ENCODE measurements around the gene ADGRE3. TPM values are rescaled to one million over a fixed set of nuclear protein-coding genes. Genes with fewer than 3 reads are reported as not detected.

Gene ADGRE3
- total RNA-seq, 1 donor from 2014 or later: not detected

GRCh38 chr19:14672188-14672872 lies 2.3 kb downstream of the ADGRE3 start:
- peaks cover 6% of the 10 kb centered on the region for H3K9me3 Mint-ChIP-seq (ENCODE audit: unreplicated experiment)
- TF ChIP-seq, protein P1, sequence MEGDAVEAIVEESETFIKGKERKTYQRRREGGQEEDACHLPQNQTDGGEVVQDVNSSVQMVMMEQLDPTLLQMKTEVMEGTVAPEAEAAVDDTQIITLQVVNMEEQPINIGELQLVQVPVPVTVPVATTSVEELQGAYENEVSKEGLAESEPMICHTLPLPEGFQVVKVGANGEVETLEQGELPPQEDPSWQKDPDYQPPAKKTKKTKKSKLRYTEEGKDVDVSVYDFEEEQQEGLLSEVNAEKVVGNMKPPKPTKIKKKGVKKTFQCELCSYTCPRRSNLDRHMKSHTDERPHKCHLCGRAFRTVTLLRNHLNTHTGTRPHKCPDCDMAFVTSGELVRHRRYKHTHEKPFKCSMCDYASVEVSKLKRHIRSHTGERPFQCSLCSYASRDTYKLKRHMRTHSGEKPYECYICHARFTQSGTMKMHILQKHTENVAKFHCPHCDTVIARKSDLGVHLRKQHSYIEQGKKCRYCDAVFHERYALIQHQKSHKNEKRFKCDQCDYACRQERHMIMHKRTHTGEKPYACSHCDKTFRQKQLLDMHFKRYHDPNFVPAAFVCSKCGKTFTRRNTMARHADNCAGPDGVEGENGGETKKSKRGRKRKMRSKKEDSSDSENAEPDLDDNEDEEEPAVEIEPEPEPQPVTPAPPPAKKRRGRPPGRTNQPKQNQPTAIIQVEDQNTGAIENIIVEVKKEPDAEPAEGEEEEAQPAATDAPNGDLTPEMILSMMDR (IDR thresholded peaks at IDR 0.05; ENCODE audit: unreplicated experiment): no peak
- H3K4me1 Mint-ChIP-seq (ENCODE audit: unreplicated experiment): no peaks in the 10 kb centered on the region
- no peak overlapping the region for H3K4me3 Mint-ChIP-seq (ENCODE audit: unreplicated experiment)
- no peak overlapping the region for H3K27ac Mint-ChIP-seq (ENCODE audit: unreplicated experiment)
- peaks cover under 1% of the 10 kb centered on the region for H3K27me3 Mint-ChIP-seq (ENCODE audit: unreplicated experiment)
- DNase-seq (ENCODE audit: low spot score): no peak
- H3K36me3 Mint-ChIP-seq (ENCODE audit: low read depth, unreplicated experiment): no peaks in the 10 kb centered on the region

GRCh38 chr19:14670408-14670807 lies 4.2 kb downstream of the ADGRE3 start:
- Mint-ChIP-seq H3K4me1 (ENCODE audit: unreplicated experiment) (no peaks in the 10 kb centered on the region), H3K9me3 (ENCODE audit: unreplicated experiment) (peaks cover 13% of the 10 kb centered on the region), H3K27ac (ENCODE audit: unreplicated experiment) (no peak overlapping the region), H3K36me3 (ENCODE audit: low read depth, unreplicated experiment) (no peaks in the 10 kb centered on the region), H3K27me3 (ENCODE audit: unreplicated experiment) (peaks cover 2% of the 10 kb centered on the region), H3K4me3 (ENCODE audit: unreplicated experiment) (no peak overlapping the region)
- TF ChIP-seq, protein P1 (IDR thresholded peaks at IDR 0.05; ENCODE audit: unreplicated experiment): no peak
- no peak for DNase-seq (ENCODE audit: low spot score)

- Mint-ChIP-seq H3K9me3 (ENCODE audit: unreplicated experiment) (peaks cover 13% of the 10 kb centered on the region), H3K27me3 (ENCODE audit: unreplicated experiment) (peaks cover 2% of the 10 kb centered on the region), H3K27ac (ENCODE audit: unreplicated experiment) (no peak overlapping the region), H3K36me3 (ENCODE audit: low read depth, unreplicated experiment) (no peaks in the 10 kb centered on the region), H3K4me1 (ENCODE audit: unreplicated experiment) (no peaks in the 10 kb centered on the region), H3K4me3 (ENCODE audit: unreplicated experiment) (no peak overlapping the region)
- TF ChIP-seq, protein P1 (IDR thresholded peaks at IDR 0.05; ENCODE audit: unreplicated experiment): no peak
- no peak for DNase-seq (ENCODE audit: low spot score)
Observed at GRCh38 chr19:14669940-14670339, 4.7 kb downstream of the ADGRE3 start.

GRCh38 chr19:14661372-14661924 lies 13.2 kb downstream of the ADGRE3 start:
- Mint-ChIP-seq H3K27me3 (ENCODE audit: unreplicated experiment) (no peaks in the 10 kb centered on the region), H3K27ac (ENCODE audit: unreplicated experiment) (no peak overlapping the region)
- DNase-seq (ENCODE audit: low spot score): no peak

More at GRCh38 chr19:14661372-14661924, 13.2 kb downstream of the ADGRE3 start:
- no peaks in the 10 kb centered on the region for H3K36me3 Mint-ChIP-seq (ENCODE audit: low read depth, unreplicated experiment)
- peaks cover 3% of the 10 kb centered on the region for H3K9me3 Mint-ChIP-seq (ENCODE audit: unreplicated experiment)
- TF ChIP-seq, protein P1 (IDR thresholded peaks at IDR 0.05; ENCODE audit: unreplicated experiment): no peak
- no peak overlapping the region for H3K4me3 Mint-ChIP-seq (ENCODE audit: unreplicated experiment)
- H3K4me1 Mint-ChIP-seq (ENCODE audit: unreplicated experiment): no peaks in the 10 kb centered on the region

Data from endothelial cell (in vitro differentiated cells).